Ishikawa (cell line): ENCODE results near the gene RPS25.

Experiments
- CEBPB ChIP-seq: IDR thresholded peaks from 2 replicates; pipeline ENCODE4 v1.6.1; 2012
- CREB1 ChIP-seq: IDR thresholded peaks from 2 replicates; pipeline ENCODE4 v1.6.1; 2012; ENCODE audit warnings: low read depth
- EGR1 ChIP-seq: IDR thresholded peaks from 2 replicates; pipeline ENCODE4 v1.6.1; 2012
- EP300 ChIP-seq: IDR thresholded peaks from 2 replicates; pipeline ENCODE4 v1.6.1; 2012; ENCODE audit warnings: borderline replicate concordance
- FOXM1 ChIP-seq: IDR thresholded peaks from 2 replicates; pipeline ENCODE4 v1.6.1; 2012; ENCODE audit warnings: low read depth, borderline replicate concordance
- NFIC ChIP-seq: IDR thresholded peaks from 2 replicates; pipeline ENCODE4 v1.6.1; 2012
- RAD21 ChIP-seq: IDR thresholded peaks from 2 replicates; pipeline ENCODE4 v1.6.1; 2012; ENCODE audit warnings: low read depth
- TAF1 ChIP-seq: IDR thresholded peaks from 2 replicates; pipeline ENCODE4 v1.6.1; 2012; ENCODE audit warnings: low read depth, mild to moderate bottlenecking
- TCF12 ChIP-seq: IDR thresholded peaks from 2 replicates; pipeline ENCODE4 v1.6.1; 2012; ENCODE audit warnings: low read depth
- TEAD4 ChIP-seq: IDR thresholded peaks from 2 replicates; pipeline ENCODE4 v1.6.1; 2012
- YY1 ChIP-seq: IDR thresholded peaks from 2 replicates; pipeline ENCODE4 v1.6.1; 2012; ENCODE audit warnings: low read depth
- ZBTB7A ChIP-seq: IDR thresholded peaks from 2 replicates; pipeline ENCODE4 v1.6.1; 2012; ENCODE audit warnings: low read depth
- TF ChIP-seq, protein P1 (sequence below): IDR thresholded peaks from 2 replicates; pipeline ENCODE4 v1.6.1; 2012
- TF ChIP-seq, protein P2 (sequence below): IDR thresholded peaks from 2 replicates; pipeline ENCODE4 v1.6.1; 2012; ENCODE audit warnings: low read depth, mild to moderate bottlenecking
- TF ChIP-seq, protein P3 (sequence below): IDR thresholded peaks from 2 replicates; pipeline ENCODE4 v1.6.1; 2012

The RPS25 gene

DNA sequence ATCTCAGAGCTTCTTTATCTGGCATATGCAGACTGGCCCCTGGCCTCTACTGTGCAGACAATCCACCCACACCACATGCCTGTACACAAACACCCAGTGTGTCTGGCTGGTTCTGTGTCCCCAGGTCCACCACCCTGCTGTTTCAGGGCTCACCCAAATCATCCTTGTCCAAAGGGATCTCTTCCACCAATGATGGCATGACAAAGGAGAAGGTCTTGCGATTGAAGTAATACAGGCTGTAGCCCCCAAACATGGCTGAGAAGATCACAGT, 10.9 kb upstream of the RPS25 start:
- TF ChIP-seq TCF12 = no peak
- no peak for TF ChIP-seq TEAD4
- TF ChIP-seq NFIC = no peak
- no peak for TF ChIP-seq EGR1
- TF ChIP-seq EP300 = no peak
- TF ChIP-seq, protein P1, sequence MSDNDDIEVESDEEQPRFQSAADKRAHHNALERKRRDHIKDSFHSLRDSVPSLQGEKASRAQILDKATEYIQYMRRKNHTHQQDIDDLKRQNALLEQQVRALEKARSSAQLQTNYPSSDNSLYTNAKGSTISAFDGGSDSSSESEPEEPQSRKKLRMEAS = no peak

DNA sequence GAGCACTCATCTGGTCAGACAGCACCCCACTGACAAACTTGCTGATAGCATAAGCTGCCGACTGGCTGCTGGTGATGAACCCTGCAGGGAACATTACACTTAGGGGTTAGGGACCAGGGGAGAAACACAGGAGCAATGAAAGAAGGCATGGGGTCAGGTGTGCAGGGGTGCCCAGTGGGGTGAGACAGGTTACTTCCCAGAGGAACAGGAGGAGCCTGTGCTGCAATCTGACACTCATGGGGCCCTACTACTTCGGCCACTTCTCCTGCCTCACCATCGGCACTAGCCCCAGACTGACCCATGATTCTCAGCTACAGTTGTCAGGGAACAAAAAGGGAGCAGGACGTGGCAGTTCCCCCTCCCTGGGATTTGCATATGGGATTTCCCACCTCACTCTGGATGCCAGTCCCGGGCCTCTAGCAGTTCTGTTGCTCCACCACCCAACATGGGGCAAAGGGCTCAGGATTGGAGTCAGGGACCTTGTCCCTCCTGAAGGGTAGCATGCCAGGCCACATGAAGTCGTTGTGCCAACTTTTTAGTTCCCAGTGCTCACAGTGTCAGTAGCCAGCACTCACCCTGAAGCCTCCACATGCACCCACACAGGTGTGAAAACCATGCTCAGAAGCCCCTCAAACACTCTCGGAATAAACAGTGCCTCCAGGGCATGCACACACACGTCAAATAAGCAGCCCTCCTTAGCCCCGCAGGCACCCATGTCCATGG, 10.4 kb upstream of the RPS25 start:
- TF ChIP-seq TEAD4 = no peak
- TF ChIP-seq, protein P1 = 0 out of 2 replicates have a peak, but pooled peaks have one; percentile 18

DNA sequence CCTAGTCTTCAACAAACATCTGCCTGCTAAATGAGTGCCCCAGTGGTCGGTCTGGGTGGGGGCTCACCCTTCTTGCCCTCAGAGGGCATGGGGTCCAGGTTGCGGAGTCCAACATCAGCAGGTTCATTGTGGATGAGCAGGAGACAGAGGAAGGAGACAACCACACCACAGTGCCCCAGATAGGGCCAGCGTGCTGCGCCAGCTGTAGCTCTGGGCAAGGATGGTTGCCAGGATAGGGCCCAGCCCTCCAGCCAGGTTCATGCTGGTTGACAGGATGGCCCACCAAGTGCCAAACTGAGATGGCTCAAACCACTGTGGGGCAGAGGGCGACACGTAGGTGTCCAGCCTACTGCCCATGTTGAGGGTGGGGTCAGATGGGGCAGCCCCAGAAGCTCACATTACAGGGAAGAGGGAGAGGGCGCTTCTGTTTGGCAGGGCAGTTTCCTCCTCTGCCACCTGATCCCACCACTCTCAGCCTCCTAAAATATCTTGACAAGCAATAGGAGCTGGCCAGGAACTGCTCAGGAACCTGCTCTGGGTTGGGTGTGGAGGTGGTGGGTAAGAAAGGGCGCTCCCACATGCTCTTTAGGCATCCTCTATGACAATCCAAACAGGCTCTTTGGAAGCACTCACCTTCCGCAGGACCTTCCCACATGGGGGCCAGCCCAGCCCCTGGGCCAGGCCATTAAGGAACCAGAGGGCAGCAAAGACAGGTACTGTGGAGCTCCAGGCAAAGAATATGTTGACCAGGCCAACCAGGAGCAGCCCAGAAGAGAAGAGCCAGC, 9.6 kb upstream of the RPS25 start:
- TF ChIP-seq, protein P2, sequence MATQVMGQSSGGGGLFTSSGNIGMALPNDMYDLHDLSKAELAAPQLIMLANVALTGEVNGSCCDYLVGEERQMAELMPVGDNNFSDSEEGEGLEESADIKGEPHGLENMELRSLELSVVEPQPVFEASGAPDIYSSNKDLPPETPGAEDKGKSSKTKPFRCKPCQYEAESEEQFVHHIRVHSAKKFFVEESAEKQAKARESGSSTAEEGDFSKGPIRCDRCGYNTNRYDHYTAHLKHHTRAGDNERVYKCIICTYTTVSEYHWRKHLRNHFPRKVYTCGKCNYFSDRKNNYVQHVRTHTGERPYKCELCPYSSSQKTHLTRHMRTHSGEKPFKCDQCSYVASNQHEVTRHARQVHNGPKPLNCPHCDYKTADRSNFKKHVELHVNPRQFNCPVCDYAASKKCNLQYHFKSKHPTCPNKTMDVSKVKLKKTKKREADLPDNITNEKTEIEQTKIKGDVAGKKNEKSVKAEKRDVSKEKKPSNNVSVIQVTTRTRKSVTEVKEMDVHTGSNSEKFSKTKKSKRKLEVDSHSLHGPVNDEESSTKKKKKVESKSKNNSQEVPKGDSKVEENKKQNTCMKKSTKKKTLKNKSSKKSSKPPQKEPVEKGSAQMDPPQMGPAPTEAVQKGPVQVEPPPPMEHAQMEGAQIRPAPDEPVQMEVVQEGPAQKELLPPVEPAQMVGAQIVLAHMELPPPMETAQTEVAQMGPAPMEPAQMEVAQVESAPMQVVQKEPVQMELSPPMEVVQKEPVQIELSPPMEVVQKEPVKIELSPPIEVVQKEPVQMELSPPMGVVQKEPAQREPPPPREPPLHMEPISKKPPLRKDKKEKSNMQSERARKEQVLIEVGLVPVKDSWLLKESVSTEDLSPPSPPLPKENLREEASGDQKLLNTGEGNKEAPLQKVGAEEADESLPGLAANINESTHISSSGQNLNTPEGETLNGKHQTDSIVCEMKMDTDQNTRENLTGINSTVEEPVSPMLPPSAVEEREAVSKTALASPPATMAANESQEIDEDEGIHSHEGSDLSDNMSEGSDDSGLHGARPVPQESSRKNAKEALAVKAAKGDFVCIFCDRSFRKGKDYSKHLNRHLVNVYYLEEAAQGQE = no peak
- TF ChIP-seq, protein P3, sequence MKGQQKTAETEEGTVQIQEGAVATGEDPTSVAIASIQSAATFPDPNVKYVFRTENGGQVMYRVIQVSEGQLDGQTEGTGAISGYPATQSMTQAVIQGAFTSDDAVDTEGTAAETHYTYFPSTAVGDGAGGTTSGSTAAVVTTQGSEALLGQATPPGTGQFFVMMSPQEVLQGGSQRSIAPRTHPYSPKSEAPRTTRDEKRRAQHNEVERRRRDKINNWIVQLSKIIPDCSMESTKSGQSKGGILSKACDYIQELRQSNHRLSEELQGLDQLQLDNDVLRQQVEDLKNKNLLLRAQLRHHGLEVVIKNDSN = no peak
- no peak for TF ChIP-seq FOXM1
- no peak for TF ChIP-seq TEAD4
- no peak for TF ChIP-seq CREB1
- TF ChIP-seq TCF12 = no peak
- TF ChIP-seq TAF1 = no peak
- no peak for TF ChIP-seq RAD21
- no peak for TF ChIP-seq ZBTB7A
- no peak for TF ChIP-seq YY1
- TF ChIP-seq NFIC = no peak
- TF ChIP-seq EP300 = no peak

DNA sequence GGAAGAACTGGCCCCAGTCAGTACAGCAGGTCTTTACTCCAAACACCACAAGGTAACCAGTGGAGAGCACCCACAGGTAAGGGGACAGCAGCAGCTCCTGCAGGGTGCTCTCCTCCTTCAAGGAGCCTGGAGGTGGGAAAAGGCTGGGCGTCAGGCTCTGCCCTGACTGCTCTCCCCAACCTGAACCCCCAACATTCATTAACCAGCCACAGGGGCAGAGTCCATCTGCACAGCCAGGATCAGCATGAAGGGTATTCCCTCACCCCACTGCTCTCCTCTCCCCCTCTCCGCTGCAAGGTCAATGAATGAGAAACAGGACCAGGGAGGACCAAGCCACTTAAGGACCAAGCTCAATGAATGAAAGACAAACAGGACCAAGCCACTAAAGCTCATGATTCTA, 8.8 kb upstream of the RPS25 start:
- TF ChIP-seq, protein P1 = no peak
- TF ChIP-seq TAF1 (no peak), YY1 (no peak), CREB1 (no peak), NFIC (no peak), RAD21 (no peak), EGR1 (no peak), ZBTB7A (no peak), TEAD4 (no peak), EP300 (no peak), CEBPB (no peak), FOXM1 (no peak), TCF12 (no peak)
- TF ChIP-seq, protein P3 = no peak
- TF ChIP-seq, protein P2 = no peak

DNA sequence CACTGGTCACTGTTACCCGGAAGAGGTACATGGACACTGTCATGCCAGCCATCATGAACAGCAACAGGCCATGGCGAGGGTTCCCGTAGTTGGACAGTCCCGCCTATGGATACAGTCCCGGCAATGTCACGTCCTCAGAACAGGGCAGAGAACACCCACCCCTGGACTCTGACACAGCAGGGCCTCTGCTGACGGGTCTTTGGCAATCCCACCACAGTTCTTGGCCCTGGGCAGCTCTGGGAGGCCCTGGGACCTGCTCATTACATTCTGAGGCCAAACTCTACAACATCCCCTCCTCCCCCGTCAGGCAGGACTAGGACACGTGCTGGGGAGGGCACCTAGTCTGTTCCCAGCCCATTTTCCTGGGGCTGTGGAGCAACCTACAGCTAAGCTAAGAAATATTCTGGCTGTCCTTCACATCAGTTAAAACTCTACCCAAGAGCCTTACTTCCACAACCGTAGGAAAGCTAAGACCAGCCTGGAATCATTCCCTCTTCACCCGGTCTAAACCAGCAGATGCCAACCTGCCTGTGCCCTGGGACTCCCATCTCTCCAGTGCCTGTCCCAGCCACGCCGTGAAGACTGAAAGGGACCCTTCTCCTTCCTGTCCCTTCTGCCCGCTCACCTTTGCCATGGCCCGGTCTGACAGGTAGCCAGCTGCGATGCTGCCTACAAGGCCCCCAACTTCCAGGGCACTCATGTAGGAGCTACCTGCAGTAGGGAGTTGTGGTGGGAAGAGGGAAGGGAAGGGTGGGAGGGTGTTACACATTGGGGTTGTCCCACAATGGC, 8.0 kb upstream of the RPS25 start:
- no peak for TF ChIP-seq CEBPB
- no peak for TF ChIP-seq EGR1

DNA sequence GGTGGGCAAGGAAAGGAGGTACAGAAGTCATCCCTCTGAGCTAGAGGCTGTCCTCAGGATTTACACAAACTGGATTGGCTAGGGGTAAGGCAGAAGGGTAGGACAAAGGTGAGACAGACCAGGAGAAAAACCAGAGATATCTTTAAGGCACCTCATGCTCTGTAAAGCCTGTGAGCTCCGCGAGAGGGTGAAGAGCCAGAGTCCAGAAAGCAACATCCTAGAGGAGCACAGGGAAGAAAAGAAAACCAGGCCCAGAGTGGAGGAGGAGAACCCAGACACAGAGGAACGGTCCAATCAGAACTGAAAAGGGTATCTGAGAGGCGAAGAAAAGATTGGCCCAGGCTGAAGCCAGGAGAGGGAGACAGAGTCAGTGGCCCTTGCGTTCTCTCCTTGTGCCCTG, 7.4 kb upstream of the RPS25 start:
- no peak for TF ChIP-seq TEAD4
- no peak for TF ChIP-seq CREB1
- TF ChIP-seq, protein P1 = no peak
- TF ChIP-seq TCF12 = no peak
- no peak for TF ChIP-seq EP300
- TF ChIP-seq NFIC = no peak
- TF ChIP-seq ZBTB7A = no peak
- no peak for TF ChIP-seq TAF1
- TF ChIP-seq, protein P3 = no peak
- TF ChIP-seq RAD21 = no peak
- no peak for TF ChIP-seq FOXM1
- TF ChIP-seq CEBPB = no peak
- TF ChIP-seq EGR1 = no peak
- no peak for TF ChIP-seq YY1
- TF ChIP-seq, protein P2 = no peak
